ENCODE measurements around the gene TRIM21. TPM values are rescaled to one million over a fixed set of nuclear protein-coding genes. Genes with fewer than 3 reads are reported as not detected.
A peak's percentile ranks its signal among the peaks of the same experiment; 100 is the strongest.

Gene TRIM21
- total RNA-seq: 10 to 100 TPM; 27.1 to 34.6 (median 32.0) TPM
- total RNA-seq (2013): 51.9 TPM

- peaks cover 31 to 49% of the 10 kb centered on the region in 2 donors for H3K4me1 Mint-ChIP-seq
Measured at GRCh38 chr11:4393209-4393857, at the start of gene TRIM21. Gene TRIM21, minus strand, starts transcription at chr11:4393702. Its CDS starts 3,293 bp downstream, at chr11:4390409.

GRCh38 chr11:4441515-4441914, 48.0 kb upstream of the TRIM21 start:
- Histone ChIP-seq H3K9me3 (ENCODE audit: control insufficient read depth, insufficient read depth, low read length) (no peaks in the 10 kb centered on the region), H3K4me1 (ENCODE audit: control insufficient read depth, insufficient read depth, low read length) (no peaks in the 10 kb centered on the region), H3K4me3 (ENCODE audit: low read length) (no peak overlapping the region), H3K27me3 (ENCODE audit: control insufficient read depth, insufficient read depth, low read length) (no peaks in the 10 kb centered on the region), H3K27ac (ENCODE audit: low read length) (no peak overlapping the region), H3K36me3 (ENCODE audit: control insufficient read depth, insufficient read depth, low read length) (no peaks in the 10 kb centered on the region)
- TF ChIP-seq CTCF (IDR thresholded peaks at IDR 0.05): no peak
- 92% methylated on average over 3 of the region's 3 CpGs for WGBS (ENCODE audit: insufficient coverage)
- ATAC-seq (no peak), DNase-seq (no peak)
- Mint-ChIP-seq H3K4me1 (no peaks in the 10 kb centered on the region), H3K27me3 (ENCODE audit: low read depth in 2 of 2) (peaks cover 16 to 25% of the 10 kb centered on the region in 2 donors), H3K4me3 (no peak overlapping the region), H3K27ac (no peak overlapping the region), H3K36me3 (no peaks in the 10 kb centered on the region), H3K9me3 (no peaks in the 10 kb centered on the region)
- intact Hi-C loops (cut with micrococcal nuclease): no loop called here

More at GRCh38 chr11:4393209-4393857, at the start of gene TRIM21:
- peaks cover 20% of the 10 kb centered on the region for H3K36me3 ChIP-seq (ENCODE audit: control insufficient read depth, insufficient read depth, low read length)
- Mint-ChIP-seq H3K27ac (peak within 1 kb of the TSS; percentile 92 to 94), H3K27me3 (ENCODE audit: low read depth in 2 of 2) (peaks cover 8 to 11% of the 10 kb centered on the region in 2 donors), H3K4me3 (peak within 1 kb of the TSS; percentile 93), H3K36me3 (peaks cover 7% of the 10 kb centered on the region), H3K9me3 (no peaks in the 10 kb centered on the region)
- DNase-seq (peak; percentile 88 to 93), ATAC-seq (peak; percentile 99 to 100 (median 99))
- peak within 1 kb of the TSS; percentile 85 for H3K27ac ChIP-seq (ENCODE audit: low read length)
- H3K4me1 ChIP-seq (ENCODE audit: control insufficient read depth, insufficient read depth, low read length): peaks cover 16% of the 10 kb centered on the region
- intact Hi-C loops (cut with micrococcal nuclease): no loop called here
- 0% methylated on average over 13 of the region's 13 CpGs for WGBS (ENCODE audit: insufficient coverage)
- TF ChIP-seq CTCF (IDR thresholded peaks at IDR 0.05): no peak
- H3K27me3 ChIP-seq (ENCODE audit: control insufficient read depth, insufficient read depth, low read length): no peaks in the 10 kb centered on the region
- H3K9me3 ChIP-seq (ENCODE audit: control insufficient read depth, insufficient read depth, low read length): peaks cover 3% of the 10 kb centered on the region
- peak within 1 kb of the TSS; percentile 87 for H3K4me3 ChIP-seq (ENCODE audit: low read length)

- Mint-ChIP-seq H3K4me1 (no peaks in the 10 kb centered on the region), H3K27ac (no peak overlapping the region), H3K36me3 (no peaks in the 10 kb centered on the region), H3K4me3 (no peak overlapping the region), H3K9me3 (no peaks in the 10 kb centered on the region), H3K27me3 (ENCODE audit: low read depth in 2 of 2) (peaks cover 19 to 55% of the 10 kb centered on the region in 2 donors)
- H3K9me3 ChIP-seq (ENCODE audit: control insufficient read depth, insufficient read depth, low read length): no peaks in the 10 kb centered on the region
- no peak overlapping the region for H3K4me3 ChIP-seq (ENCODE audit: low read length)
- no peaks in the 10 kb centered on the region for H3K4me1 ChIP-seq (ENCODE audit: control insufficient read depth, insufficient read depth, low read length)
- ATAC-seq: no peak
- 89% methylated on average over 1 of the region's 1 CpG for WGBS (ENCODE audit: insufficient coverage)
- no peak for DNase-seq
- H3K36me3 ChIP-seq (ENCODE audit: control insufficient read depth, insufficient read depth, low read length): no peaks in the 10 kb centered on the region
- H3K27me3 ChIP-seq (ENCODE audit: control insufficient read depth, insufficient read depth, low read length): no peaks in the 10 kb centered on the region
- no peak overlapping the region for H3K27ac ChIP-seq (ENCODE audit: low read length)
- intact Hi-C loops (cut with micrococcal nuclease): no loop called here
- TF ChIP-seq CTCF (IDR thresholded peaks at IDR 0.05): no peak
Measured at GRCh38 chr11:4436411-4436810, 42.9 kb upstream of the TRIM21 start.

GRCh38 chr11:4433856-4434255, 40.4 kb upstream of the TRIM21 start:
- no peaks in the 10 kb centered on the region for H3K36me3 Mint-ChIP-seq
- no peak overlapping the region for H3K4me3 Mint-ChIP-seq
- no peaks in the 10 kb centered on the region for H3K9me3 Mint-ChIP-seq
- DNase-seq (no peak), ATAC-seq (no peak)
- TF ChIP-seq CTCF (IDR thresholded peaks at IDR 0.05): no peak
- no peak overlapping the region for H3K27ac ChIP-seq (ENCODE audit: low read length)
- H3K27ac Mint-ChIP-seq: no peak overlapping the region
- H3K4me3 ChIP-seq (ENCODE audit: low read length): no peak overlapping the region
- peaks cover 17 to 56% of the 10 kb centered on the region in 2 donors for H3K27me3 Mint-ChIP-seq (ENCODE audit: low read depth in 2 of 2)
- 68% methylated on average over 2 of the region's 2 CpGs for WGBS (ENCODE audit: insufficient coverage)
- no peaks in the 10 kb centered on the region for H3K36me3 ChIP-seq (ENCODE audit: control insufficient read depth, insufficient read depth, low read length)
- no peaks in the 10 kb centered on the region for H3K4me1 ChIP-seq (ENCODE audit: control insufficient read depth, insufficient read depth, low read length)
- no peaks in the 10 kb centered on the region for H3K27me3 ChIP-seq (ENCODE audit: control insufficient read depth, insufficient read depth, low read length)
- H3K4me1 Mint-ChIP-seq: no peaks in the 10 kb centered on the region
- intact Hi-C loops (cut with micrococcal nuclease): no loop called here
- no peaks in the 10 kb centered on the region for H3K9me3 ChIP-seq (ENCODE audit: control insufficient read depth, insufficient read depth, low read length)
